Globus pallidus (tissue), 1 donor: ENCODE results near the gene CFAP73.

Experiments used
- DNase-seq: peaks from one replicate; pipeline ENCODE4 v3.0.0-alpha.2; 2015; ENCODE audit warnings: low spot score

CFAP73 gene

GRCh38 chr12:113165521-113166450 lies 16.3 kb downstream of the CFAP73 start:
- no peak for DNase-seq

DNA sequence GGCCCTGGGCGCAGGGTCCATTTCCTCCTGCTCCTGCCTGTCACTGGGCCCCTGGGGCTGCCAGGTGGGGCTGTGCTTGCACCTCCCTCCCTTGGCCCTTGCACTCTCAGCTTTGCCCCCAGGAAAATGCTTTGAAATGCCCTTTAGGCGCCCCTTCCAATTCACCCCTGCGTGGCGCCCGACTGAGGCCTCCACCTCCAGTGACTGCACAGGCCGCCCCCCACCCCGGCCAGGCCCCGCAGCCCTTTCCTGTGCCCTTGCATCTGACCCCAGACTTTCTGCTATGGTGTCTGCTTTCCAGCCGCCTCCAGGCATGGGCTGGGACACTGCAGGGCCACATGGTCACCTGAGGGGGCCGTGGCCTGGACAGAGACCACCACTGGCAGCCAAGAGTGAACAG lies 18.3 kb downstream of the CFAP73 start:
- DNase-seq = no peak

DNA sequence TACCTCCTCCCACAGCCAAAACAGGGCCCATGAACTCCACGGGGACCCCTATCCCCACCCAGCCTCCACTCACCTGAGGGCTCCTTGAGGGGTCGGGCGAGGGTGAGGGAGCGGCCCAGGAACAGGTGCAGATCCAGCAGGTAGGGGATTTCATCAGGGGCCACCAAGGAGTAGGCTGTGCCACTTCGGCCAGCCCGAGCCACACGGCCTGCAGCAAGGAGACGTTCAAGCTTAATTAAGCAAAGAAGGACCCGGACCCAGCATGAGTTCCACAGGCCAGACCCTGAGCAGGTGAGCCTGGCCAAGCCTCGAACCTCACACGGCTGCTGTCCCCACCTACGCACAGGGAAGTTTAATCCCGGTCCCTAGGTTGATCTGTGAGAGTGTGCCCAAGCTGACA lies 20.2 kb downstream of the CFAP73 start:
- no peak for DNase-seq

DNA sequence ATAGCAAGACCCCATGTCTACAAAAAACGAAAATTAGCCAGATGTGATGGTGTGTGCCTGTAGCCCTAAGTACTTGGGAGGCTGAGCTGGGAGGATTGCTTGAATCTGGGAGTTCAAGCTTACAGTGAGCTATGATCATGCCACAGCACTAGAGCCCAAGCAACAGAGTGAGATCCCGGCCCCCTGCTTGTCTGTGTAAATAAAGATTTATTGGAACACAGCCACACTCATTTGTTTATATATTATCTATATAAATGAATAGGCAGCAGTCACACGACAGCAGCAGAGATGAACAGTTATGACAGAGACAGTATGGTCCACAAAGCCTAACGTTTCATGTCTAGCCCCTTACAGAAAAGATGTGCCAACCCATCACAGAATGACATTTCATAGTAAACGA lies 20.9 kb downstream of the CFAP73 start:
- no peak for DNase-seq

DNA sequence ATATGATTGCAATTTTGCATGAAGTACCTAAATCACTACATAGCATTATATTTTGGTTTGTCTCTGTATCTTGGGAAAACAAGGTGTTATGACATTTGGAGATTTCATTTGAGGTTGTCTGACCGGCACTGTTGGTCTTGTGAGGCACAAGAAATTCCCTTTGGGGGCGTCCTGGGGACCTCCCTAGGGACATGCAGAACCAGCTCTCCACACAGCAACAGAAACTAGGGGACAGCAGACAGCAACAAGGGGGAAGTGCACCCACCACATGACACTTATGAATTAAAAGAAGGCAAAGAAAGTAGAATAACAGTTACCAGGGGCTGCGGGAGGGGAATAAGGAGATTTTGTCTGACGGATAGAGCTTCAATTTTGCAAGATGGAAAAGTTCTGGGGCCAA lies 21.4 kb downstream of the CFAP73 start:
- no peak for DNase-seq

DNA sequence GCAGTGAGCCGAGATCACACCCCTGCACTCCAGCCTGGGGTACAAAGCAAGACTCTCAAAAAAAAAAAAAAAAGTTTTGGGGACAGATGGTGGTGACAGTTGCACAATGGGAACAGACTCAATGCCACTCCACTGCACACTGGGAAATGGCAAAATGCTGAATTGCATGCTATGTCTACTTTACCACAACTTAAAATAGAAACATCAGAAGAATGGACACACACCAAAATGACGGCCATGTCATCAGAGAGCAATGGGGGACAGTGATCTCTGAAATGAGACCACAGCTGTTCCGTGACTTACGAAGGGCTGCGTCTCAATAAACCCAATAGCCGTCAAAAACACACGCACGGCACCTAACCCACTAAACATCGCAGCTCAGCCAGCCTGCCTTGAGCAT lies 22.0 kb downstream of the CFAP73 start:
- DNase-seq = no peak

DNA sequence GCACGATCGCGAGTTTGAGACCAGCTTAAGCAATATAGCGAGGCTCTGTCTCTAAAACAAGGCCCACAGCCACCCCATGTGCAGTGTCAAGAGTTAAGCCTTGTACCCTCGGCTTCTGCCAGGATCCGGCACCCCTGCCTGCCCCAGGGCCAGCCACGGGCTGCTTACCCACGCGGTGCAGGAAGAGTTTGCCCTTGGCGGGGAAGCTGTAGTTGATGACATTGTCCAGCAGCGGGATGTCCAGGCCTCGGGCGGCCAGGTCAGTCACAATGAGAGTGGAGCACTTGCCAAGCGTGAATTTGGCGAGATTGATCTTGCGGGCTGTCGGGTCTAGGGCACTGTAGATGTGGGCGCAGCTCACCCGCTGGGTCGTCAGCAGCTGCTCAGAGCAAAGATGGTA lies 22.7 kb downstream of the CFAP73 start:
- no peak for DNase-seq

DNA sequence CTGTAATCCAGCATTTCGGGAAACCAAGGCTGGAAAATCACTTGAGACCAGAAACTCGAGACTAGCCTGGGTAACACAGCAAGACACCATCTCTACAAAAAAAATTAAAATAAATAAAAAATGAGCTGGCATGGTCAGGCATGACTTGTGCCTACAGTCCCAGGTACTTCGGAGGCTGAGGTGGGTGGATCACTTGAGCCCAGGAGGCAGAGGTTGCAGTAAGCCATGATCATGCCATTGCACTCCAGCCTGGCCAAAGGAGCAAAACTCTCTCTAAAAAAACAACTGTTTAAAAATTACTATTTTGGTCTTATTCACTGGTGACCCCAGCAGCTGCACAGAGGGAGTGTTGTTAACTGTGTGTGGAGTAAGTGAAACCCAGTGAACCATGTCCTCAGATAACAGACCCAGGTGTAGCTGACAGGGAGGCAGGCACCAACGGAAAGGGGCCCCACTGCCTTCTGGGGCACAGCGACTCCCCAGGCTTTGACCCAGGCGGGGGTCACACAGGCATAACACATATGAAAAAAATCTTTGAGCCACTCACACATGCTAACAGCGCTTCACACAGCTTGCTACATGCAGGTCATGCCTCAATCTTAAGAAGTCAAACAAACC lies 23.7 kb downstream of the CFAP73 start:
- no peak for DNase-seq

DNA sequence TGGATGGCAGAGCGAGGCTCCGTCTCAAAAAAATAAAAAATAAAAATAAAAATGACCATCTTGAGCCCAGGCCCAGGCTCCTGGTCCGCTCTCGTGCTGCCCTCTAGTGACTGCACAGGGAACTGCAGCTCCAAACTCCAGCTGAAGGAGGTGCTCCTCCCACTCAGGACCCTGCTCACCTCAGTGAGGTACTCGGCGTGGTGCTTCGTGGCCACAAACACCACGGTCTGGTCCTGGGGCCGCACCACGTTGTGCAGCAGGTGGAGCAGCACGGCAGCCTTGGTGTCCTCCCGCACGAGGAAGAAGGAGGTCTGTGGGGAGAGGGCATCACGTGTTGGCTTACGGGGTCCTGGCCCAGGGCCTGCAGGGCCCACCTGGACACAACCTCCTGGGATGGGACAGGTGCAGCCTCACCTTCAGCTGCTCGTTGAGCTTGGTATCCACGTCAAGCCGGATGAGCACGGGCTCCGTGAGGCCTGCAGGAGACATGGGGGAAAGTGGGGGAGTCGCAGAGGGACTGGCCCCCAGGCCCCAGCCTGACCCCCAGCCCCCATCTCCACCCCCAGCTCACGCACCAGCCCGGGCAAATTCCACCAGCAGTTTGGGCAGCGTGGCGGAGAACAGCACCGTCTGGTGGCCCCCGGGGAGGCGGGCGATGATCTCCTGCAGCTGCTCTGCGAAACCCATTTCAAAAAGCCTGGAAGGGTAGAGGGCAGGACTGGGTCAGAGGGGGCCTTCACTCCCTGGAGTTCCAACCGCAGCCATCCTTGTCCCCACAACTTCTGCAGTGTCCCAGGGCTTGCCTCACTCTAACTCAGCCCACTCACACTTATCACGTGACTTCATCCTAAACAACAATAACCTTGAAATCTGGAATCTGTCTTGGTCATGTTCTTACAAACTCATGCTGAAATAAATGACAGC lies 25.2 kb downstream of the CFAP73 start:
- peak; percentile 51 for DNase-seq

- DNase-seq = no peak
These were observed 29.5 kb downstream of the CFAP73 start for GRCh38 chr12:113179023-113179422.

DNA sequence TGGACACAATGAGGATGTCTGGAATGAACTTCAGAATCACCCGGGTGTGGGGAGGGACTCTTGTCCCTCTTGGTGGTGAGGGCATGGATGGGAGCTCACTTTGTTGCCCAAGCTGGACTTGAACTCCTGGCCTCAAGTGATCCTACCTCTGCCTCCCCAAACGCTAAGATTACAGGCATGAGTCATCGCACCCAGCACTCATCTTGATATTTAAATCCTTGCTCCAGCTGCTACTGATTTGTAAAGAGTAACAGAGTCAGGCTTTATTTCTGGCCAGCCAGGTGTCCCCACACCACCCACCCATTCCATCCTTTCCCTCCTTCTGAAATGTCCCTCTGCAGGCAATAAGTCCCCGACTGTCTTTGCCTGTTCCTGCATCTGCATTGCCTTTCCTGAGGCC lies 30.8 kb downstream of the CFAP73 start:
- no peak for DNase-seq

GRCh38 chr12:113181975-113182374 lies 32.5 kb downstream of the CFAP73 start:
- no peak for DNase-seq

DNA sequence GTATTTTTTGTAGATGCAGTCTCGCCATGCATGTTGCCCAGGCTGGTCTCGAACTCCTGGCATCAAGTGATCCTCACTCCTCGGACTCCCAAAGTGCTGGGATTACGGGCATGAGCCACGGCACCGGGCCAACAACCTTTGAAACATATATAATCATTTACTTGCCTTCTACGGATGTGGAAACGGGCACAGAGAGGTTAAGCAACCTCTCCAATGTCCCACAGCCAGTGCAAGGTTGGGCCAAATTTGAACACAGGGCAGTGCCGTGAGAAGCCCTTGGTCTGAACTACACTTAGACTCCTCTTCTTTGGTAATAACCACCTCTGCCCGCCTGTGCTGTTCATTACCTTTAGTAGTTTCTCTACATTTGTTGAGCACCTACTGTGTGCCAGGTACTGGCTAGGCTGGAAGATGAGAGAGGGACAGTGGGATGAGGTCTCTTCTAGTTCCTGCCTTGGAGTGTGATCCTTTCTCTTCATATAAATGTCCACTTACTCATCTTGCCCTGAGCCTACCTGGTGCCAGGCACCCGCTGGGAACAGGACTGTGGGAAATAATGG lies 33.6 kb downstream of the CFAP73 start:
- no peak for DNase-seq

DNA sequence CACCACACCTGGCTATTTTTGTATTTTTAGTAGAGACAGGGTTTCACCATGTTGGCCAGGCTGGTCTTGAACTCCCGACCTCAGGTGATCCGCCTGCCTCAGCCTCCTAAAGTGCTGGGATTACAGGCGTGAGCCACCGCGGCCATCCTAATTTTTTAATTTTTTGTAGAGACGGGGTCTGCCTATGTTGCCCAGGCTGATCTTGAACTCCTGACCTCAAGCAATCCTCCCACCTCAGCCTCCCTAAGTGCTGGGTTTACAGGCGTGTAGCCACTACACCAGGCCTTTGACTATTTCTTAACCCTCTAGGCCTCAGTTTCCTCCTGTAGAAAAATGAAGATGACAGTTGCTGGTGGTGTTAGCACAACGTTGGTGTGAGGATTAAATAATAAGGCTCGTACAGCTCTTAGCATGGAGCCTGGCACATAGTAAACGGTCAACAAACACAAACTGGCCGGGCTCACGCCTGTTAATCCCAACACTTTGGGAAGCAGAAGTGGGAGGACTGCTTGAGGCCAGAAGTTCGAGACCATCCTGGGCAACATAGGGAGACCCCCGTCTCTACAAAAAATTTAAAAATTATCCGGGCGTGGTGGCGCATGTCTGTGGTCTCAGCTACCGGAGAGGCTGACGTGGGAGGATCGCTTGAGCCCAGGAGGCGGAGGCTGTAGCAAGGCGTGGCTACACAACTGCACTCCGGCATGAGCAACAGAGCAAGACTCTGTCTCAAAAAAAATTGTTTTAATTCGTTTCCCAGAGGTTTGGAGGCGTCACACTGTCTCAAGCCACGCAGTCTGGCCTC lies 34.8 kb downstream of the CFAP73 start:
- no peak for DNase-seq

- DNase-seq = peak; percentile 81
These were observed 35.3 kb downstream of the CFAP73 start for GRCh38 chr12:113184900-113185179.

DNA sequence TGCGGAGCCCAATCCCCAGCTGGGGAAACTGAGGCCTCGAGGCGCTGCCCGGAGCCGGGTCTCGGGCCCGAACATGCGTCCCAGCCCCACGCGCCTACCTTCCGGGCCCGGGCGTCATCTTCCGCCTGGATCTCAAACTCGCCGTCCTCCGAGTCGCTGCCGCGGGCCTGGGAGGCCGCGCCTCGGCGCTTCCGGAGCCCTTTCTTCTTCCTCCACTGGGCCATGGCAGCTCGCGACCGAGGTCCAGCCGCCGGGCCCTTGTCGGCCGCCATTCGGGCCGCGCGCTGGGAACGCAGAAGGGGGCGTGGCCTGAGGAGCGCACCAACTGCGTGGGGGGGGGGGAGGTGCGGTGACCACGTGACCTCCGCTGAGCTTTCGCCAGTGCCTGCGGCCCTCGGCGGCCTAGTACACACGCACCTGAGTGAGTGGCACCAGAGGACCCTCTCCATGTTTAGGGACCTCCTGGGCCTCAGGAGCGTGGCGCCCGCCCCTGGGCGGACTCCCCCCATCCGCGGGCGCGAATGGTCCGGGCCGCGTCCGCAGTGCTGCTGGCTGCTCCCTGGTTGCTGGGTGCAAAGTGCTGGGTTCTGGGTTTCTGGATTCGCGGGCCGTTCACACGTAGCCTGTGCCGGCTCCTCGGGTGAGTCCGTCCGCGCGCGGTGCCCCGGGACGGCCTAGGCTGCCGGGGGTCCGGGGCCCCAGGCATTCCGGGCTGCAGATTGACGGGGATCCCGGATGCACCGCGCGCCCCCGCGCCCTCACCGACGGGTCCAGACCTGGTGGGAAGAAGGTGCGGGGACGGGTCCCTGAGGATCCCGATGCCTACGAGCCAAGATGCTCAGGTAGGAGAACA lies 35.9 kb downstream of the CFAP73 start, which contains the start of the genes DDX54 and RITA1:
Gene DDX54, minus strand, starts transcription at position 299 of the 853 bp plus-strand sequence. Its CDS starts 27 bp downstream, at position 272.
Gene RITA1, plus strand, starts transcription at position 542 of the 853 bp plus-strand sequence. CDS start 1,026 bp downstream, outside the sequence.
- DNase-seq = peak; percentile 73

DNA sequence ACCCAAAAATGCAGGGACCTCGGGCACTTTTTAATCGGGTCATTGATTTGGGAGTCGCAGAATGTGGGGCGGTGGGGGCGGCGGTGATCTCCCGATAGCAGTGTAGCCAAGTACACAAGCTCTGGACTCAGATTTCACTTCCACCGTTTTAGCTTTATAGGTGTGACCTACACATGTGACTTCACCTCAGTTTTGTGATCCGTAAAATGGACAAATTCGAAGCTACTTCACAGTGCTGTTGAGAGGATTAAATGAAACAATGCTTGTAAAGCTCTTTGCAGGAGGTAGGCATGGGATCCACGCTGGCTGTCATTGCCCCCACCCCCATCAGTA lies 36.5 kb downstream of the CFAP73 start:
- no peak for DNase-seq

DNA sequence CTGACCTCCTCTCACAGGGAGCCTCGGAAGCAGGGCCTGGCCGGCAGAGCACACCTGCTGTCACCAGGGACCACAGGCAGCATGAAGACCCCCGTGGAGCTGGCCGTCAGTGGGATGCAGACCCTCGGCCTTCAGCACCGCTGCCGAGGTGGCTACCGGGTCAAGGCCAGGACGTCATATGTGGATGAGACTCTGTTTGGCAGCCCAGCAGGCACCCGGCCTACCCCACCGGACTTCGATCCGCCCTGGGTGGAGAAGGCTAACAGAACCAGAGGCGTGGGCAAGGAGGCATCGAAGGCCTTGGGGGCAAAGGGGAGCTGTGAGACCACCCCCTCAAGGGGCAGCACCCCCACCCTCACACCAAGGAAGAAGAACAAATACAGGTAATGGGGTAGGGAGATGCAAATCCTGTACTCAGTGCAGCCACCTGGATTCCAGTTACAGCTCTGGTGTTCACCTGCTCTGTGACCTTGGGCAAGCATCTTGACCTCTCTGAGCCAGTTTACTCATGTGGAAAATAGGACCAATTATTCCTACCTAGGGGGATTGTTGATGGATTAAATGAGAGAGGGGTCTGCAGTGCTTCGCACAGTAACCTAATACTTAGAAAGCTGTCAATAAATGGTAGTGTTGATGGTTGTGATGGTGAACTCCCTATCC lies 37.3 kb downstream of the CFAP73 start:
- DNase-seq = no peak

GRCh38 chr12:113189361-113189760 lies 39.8 kb downstream of the CFAP73 start:
- no peak for DNase-seq

- DNase-seq = no peak
These were observed 41.2 kb downstream of the CFAP73 start for GRCh38 chr12:113190761-113191160.
